DND-41 (cell line): ENCODE data around the gene KRT15.

Experiments used
- ATAC-seq: fragments of 200-7000 bp; cut with Tn5 transposase; 3 replicates; pipeline ENCODE4 v1.9.1; 2021; ENCODE audit warnings: low read depth; ENCODE audit not compliant: insufficient read depth
- DNase-seq: peaks from one replicate; pipeline ENCODE4 v3.0.0-alpha.2; 2020
- H2AFZ ChIP-seq: 2 replicates; pipeline ENCODE4 v1.6.0; 2012; ENCODE audit warnings: low read depth, low read length
- H3K27ac ChIP-seq: 2 replicates; pipeline ENCODE4 v1.5.1; 2012; ENCODE audit warnings: low read length, inconsistent platforms
- H3K27me3 ChIP-seq: fragments of 200-600 bp; sonication (generic); 2 replicates; pipeline ENCODE4 v1.6.0; 2012; ENCODE audit warnings: low read length, mild to moderate bottlenecking, inconsistent platforms; ENCODE audit not compliant: insufficient read depth, poor library complexity
- H3K36me3 ChIP-seq: 2 replicates; pipeline ENCODE4 v1.5.1; 2012; ENCODE audit warnings: low read length, inconsistent platforms; ENCODE audit not compliant: insufficient read depth
- H3K4me1 ChIP-seq: 2 replicates; pipeline ENCODE4 v1.5.1; 2012; ENCODE audit warnings: mild to moderate bottlenecking, low read length; ENCODE audit not compliant: insufficient read depth
- H3K4me2 ChIP-seq: 2 replicates; pipeline ENCODE4 v1.6.0; 2012; ENCODE audit warnings: mild to moderate bottlenecking, moderate library complexity, low read length, inconsistent platforms; ENCODE audit not compliant: insufficient read depth
- H3K4me3 ChIP-seq, 2 experiments: fragments of 200-600 bp in 1 of 2; shearing (Covaris generic) in 1 of 2; 2 replicates each; pipeline ENCODE4 v1.5.1; 2012 to 2016; ENCODE audit warnings: inconsistent platforms in 2 of 2, low read length in 2 of 2, mild to moderate bottlenecking in 2 of 2, low read depth in 1 of 2, moderate library complexity in 1 of 2
- H3K79me2 ChIP-seq: 2 replicates; pipeline ENCODE4 v1.6.0; 2012; ENCODE audit warnings: low read length, inconsistent platforms; ENCODE audit not compliant: insufficient read depth
- H3K9ac ChIP-seq: 2 replicates; pipeline ENCODE4 v1.6.0; 2012; ENCODE audit warnings: low read depth, mild to moderate bottlenecking, inconsistent platforms, low read length, moderate library complexity
- H3K9me3 ChIP-seq: 2 replicates; pipeline ENCODE4 v1.5.1; 2012; ENCODE audit warnings: low read length, moderate library complexity, mild to moderate bottlenecking, inconsistent platforms; ENCODE audit not compliant: insufficient read depth, severe bottlenecking
- H4K20me1 ChIP-seq: 2 replicates; pipeline ENCODE4 v1.6.0; 2012; ENCODE audit warnings: low read length; ENCODE audit not compliant: insufficient read depth
- EZH2 ChIP-seq: IDR thresholded peaks from 3 replicates; pipeline ENCODE4 v1.6.1; 2012; ENCODE audit warnings: borderline replicate concordance, low read depth, mild to moderate bottlenecking, moderate library complexity, low read length, inconsistent platforms; ENCODE audit not compliant: severe bottlenecking
- TF ChIP-seq, protein P1 (sequence below): IDR thresholded peaks from 2 replicates; pipeline ENCODE4 v1.5.1; 2012; ENCODE audit warnings: borderline replicate concordance, low read length, moderate library complexity, mild to moderate bottlenecking; ENCODE audit not compliant: poor library complexity, severe bottlenecking; ENCODE audit errors: extremely low read depth

Gene KRT15

DNA sequence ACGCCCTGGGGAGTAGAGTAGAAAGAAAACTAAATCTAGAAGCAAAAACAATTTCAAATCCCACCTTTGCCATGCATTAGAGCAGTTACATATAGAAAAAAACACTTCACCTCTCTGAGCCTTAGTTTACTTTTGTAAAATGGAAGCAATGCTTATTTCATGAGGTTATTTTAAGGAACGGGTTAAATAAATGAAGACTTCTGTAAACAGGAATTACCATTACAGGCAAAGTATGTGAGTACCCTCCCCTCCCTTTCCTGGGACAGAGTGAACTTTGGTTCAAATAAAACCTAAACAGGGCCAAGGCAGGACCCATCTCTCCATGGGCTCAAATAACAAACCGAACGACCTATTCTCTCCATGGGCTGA lies 4.5 kb upstream of the KRT15 start:
- peaks cover 12% of the 10 kb centered on the region for H3K27me3 ChIP-seq
- H3K9me3 ChIP-seq: no peaks in the 10 kb centered on the region
- DNase-seq (no peak), ATAC-seq (no peak)
- no peaks in the 10 kb centered on the region for H3K79me2 ChIP-seq
- H2AFZ ChIP-seq: no peak overlapping the region
- H3K36me3 ChIP-seq: no peaks in the 10 kb centered on the region
- H3K4me3 ChIP-seq: no peak overlapping the region
- no peak for TF ChIP-seq EZH2
- TF ChIP-seq, protein P1, sequence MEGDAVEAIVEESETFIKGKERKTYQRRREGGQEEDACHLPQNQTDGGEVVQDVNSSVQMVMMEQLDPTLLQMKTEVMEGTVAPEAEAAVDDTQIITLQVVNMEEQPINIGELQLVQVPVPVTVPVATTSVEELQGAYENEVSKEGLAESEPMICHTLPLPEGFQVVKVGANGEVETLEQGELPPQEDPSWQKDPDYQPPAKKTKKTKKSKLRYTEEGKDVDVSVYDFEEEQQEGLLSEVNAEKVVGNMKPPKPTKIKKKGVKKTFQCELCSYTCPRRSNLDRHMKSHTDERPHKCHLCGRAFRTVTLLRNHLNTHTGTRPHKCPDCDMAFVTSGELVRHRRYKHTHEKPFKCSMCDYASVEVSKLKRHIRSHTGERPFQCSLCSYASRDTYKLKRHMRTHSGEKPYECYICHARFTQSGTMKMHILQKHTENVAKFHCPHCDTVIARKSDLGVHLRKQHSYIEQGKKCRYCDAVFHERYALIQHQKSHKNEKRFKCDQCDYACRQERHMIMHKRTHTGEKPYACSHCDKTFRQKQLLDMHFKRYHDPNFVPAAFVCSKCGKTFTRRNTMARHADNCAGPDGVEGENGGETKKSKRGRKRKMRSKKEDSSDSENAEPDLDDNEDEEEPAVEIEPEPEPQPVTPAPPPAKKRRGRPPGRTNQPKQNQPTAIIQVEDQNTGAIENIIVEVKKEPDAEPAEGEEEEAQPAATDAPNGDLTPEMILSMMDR: no peak
- H3K27ac ChIP-seq: no peak overlapping the region
- no peaks in the 10 kb centered on the region for H3K4me1 ChIP-seq
- no peak overlapping the region for H3K9ac ChIP-seq
- H3K4me2 ChIP-seq: no peak overlapping the region
- H4K20me1 ChIP-seq: peaks cover 2% of the 10 kb centered on the region

DNA sequence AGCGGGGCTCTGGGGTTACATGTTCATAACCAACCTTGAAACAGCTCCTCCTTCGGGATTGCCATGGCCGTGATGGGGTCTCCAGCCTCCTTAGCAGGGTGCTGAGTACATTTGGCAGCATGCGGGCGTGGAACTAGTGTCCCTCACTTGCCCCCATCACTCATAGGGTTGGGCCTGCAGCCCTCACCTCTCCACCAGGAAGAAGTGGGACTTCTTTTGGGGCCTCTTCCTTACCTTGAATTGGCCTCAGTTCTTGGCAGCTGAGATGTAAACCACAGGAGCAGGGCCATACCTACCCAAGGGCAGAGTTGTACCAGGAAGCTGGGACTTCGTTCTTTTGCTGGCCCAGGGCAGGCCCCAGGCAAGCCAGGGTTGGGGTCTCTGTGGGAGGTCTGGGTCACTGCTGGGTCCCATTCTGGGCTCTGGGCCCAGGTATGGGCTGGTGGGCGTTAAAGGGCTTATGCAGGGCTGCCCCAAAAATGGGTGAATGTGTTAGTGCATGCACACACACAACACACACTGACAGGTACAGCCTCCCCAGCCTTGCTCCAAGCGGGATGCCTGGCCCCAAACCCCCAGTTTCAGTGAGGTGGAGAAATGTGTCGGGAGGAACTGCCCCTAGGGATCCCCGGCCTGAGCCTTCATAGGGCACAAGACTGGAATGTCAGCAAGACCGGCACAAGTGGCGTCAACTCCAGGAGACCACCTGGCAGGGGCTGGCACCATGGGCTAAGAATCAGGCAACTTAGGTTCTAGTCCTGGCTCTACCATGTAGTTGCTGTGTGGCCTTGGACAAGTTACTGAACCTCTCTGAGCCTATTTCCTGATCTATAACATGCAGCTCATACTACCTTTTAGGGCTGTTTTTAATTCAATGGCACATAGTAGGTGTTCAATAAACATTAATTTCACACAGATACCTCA lies 3.9 kb upstream of the KRT15 start:
- Histone ChIP-seq H3K27ac (no peak overlapping the region), H3K27me3 (peaks cover 12% of the 10 kb centered on the region), H2AFZ (no peak overlapping the region), H3K4me3 (no peak overlapping the region), H3K9me3 (no peaks in the 10 kb centered on the region), H3K36me3 (no peaks in the 10 kb centered on the region), H3K9ac (no peak overlapping the region), H3K4me1 (no peaks in the 10 kb centered on the region), H3K4me2 (no peak overlapping the region), H4K20me1 (peaks cover 2% of the 10 kb centered on the region), H3K79me2 (no peaks in the 10 kb centered on the region)
- DNase-seq: no peak
- TF ChIP-seq, protein P1: no peak
- TF ChIP-seq EZH2: no peak
- ATAC-seq: no peak

DNA sequence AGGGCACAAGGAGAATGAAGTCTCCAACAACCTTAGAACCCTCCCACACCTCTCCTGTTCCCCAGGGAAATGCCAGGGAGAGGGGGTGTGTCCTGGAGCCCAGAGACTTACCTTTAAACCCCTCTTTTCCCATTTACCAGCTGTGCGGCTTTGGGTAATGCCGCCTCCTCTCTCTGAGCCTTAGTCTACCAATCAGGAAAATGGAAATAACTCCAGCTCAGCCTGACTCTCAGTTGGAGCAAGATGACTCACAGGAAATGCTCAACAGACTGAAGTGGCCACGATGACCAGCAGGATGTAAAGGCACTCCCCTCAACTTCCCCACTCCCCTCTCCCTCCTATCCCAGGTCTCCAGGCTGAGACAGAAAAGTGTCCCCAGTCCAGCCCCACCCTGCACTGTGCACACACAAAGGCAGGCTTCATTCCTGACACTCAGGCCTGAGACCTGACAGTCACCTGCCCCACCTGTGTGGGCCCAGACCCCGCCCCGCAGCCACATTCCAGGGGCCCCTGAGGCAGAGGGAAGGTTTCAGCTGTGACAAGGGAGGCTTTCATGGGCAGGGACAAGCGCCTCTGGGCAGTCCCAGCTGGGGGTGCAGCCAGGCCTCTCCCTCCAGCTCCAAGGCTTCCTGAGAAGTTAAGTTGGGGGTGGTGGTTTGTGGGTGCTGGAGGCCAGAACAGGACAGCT lies 3.0 kb upstream of the KRT15 start:
- ATAC-seq (no peak), DNase-seq (no peak)
- Histone ChIP-seq H3K9me3 (no peaks in the 10 kb centered on the region), H2AFZ (no peak overlapping the region), H3K4me3 (no peak overlapping the region), H3K36me3 (no peaks in the 10 kb centered on the region), H3K9ac (no peak overlapping the region), H4K20me1 (peaks cover 2% of the 10 kb centered on the region), H3K27ac (no peak overlapping the region), H3K79me2 (no peaks in the 10 kb centered on the region), H3K27me3 (peaks cover 12% of the 10 kb centered on the region), H3K4me2 (no peak overlapping the region), H3K4me1 (no peaks in the 10 kb centered on the region)
- TF ChIP-seq EZH2: no peak
